Duodenal mucosa (tissue), 2 donors: ENCODE data around the gene CALN1.

Experiments
- H3K27ac ChIP-seq: one replicate; pipeline ENCODE4 v1.7.0; 2013; ENCODE audit warnings: low read depth, low read length
- H3K27me3 ChIP-seq, 2 donors: one replicate each; pipeline ENCODE4 v1.7.0; 2013; ENCODE audit warnings: low read length in 2 of 2, control low read depth in 1 of 2; ENCODE audit not compliant: insufficient read depth in 2 of 2, control insufficient read depth in 1 of 2
- H3K36me3 ChIP-seq, 2 donors: one replicate each; pipeline ENCODE4 v1.7.0; 2013; ENCODE audit warnings: low read length in 2 of 2, control low read depth in 1 of 2; ENCODE audit not compliant: insufficient read depth in 2 of 2, control insufficient read depth in 1 of 2
- H3K4me1 ChIP-seq, 2 donors: one replicate each; pipeline ENCODE4 v1.7.0; 2013; ENCODE audit warnings: low read length in 2 of 2, control low read depth in 1 of 2; ENCODE audit not compliant: insufficient read depth in 2 of 2, control insufficient read depth in 1 of 2
- H3K4me3 ChIP-seq, 2 donors: one replicate each; pipeline ENCODE4 v1.7.0; 2013; ENCODE audit warnings: low read length in 2 of 2, low read depth in 1 of 2
- H3K9ac ChIP-seq, 2 donors: one replicate each; pipeline ENCODE4 v1.7.0; 2013; ENCODE audit warnings: low read length in 2 of 2, low read depth in 1 of 2
- H3K9me3 ChIP-seq, 2 donors: one replicate each; pipeline ENCODE4 v1.7.0; 2013; ENCODE audit warnings: low read length in 2 of 2, control low read depth in 1 of 2; ENCODE audit not compliant: control insufficient read depth in 1 of 2

CALN1 gene

GRCh38 chr7:72163271-72163670, 248.9 kb downstream of the CALN1 start:
- no peaks in the 10 kb centered on the region for H3K4me1 ChIP-seq
- no peak overlapping the region for H3K9ac ChIP-seq
- peaks cover 0 to 21% of the 10 kb centered on the region in 2 donors for H3K9me3 ChIP-seq
- H3K27ac ChIP-seq, result no peak overlapping the region
- no peaks in the 10 kb centered on the region for H3K27me3 ChIP-seq
- H3K4me3 ChIP-seq, result no peak overlapping the region
- no peaks in the 10 kb centered on the region for H3K36me3 ChIP-seq

GRCh38 chr7:72161534-72161933, 250.6 kb downstream of the CALN1 start:
- Histone ChIP-seq H3K36me3 (no peaks in the 10 kb centered on the region), H3K4me1 (no peaks in the 10 kb centered on the region), H3K9ac (no peak overlapping the region), H3K27me3 (no peaks in the 10 kb centered on the region), H3K4me3 (no peak overlapping the region), H3K27ac (no peak overlapping the region), H3K9me3 (peaks cover 0 to 22% of the 10 kb centered on the region in 2 donors)

GRCh38 chr7:72159911-72160310, 252.2 kb downstream of the CALN1 start:
- peaks cover 5 to 26% of the 10 kb centered on the region in 2 donors for H3K9me3 ChIP-seq
- no peak overlapping the region for H3K9ac ChIP-seq
- H3K36me3 ChIP-seq, result no peaks in the 10 kb centered on the region
- H3K4me1 ChIP-seq, result no peaks in the 10 kb centered on the region
- no peak overlapping the region for H3K27ac ChIP-seq
- H3K27me3 ChIP-seq, result no peaks in the 10 kb centered on the region
- no peak overlapping the region for H3K4me3 ChIP-seq

- Histone ChIP-seq H3K9ac (no peak overlapping the region), H3K27me3 (no peaks in the 10 kb centered on the region), H3K4me1 (peaks cover 0 to 4% of the 10 kb centered on the region in 2 donors), H3K9me3 (peaks cover 18 to 27% of the 10 kb centered on the region in 2 donors), H3K36me3 (no peaks in the 10 kb centered on the region), H3K4me3 (no peak overlapping the region), H3K27ac (no peak overlapping the region)
Observed at GRCh38 chr7:72156671-72157070, 255.5 kb downstream of the CALN1 start.

GRCh38 chr7:72153132-72153512, 259.0 kb downstream of the CALN1 start:
- no peak overlapping the region for H3K27ac ChIP-seq
- H3K4me3 ChIP-seq, result no peak overlapping the region
- no peaks in the 10 kb centered on the region for H3K36me3 ChIP-seq
- H3K9me3 ChIP-seq, result peaks cover 20 to 26% of the 10 kb centered on the region in 2 donors
- peaks cover 0 to 4% of the 10 kb centered on the region in 2 donors for H3K4me1 ChIP-seq
- no peaks in the 10 kb centered on the region for H3K27me3 ChIP-seq
- no peak overlapping the region for H3K9ac ChIP-seq

- peaks cover 0 to 4% of the 10 kb centered on the region in 2 donors for H3K4me1 ChIP-seq
- no peaks in the 10 kb centered on the region for H3K36me3 ChIP-seq
- no peak overlapping the region for H3K4me3 ChIP-seq
- no peak overlapping the region for H3K27ac ChIP-seq
- H3K27me3 ChIP-seq, result no peaks in the 10 kb centered on the region
- peaks cover 20 to 26% of the 10 kb centered on the region in 2 donors for H3K9me3 ChIP-seq
- H3K9ac ChIP-seq, result no peak overlapping the region
Observed at GRCh38 chr7:72152161-72153131, 259.7 kb downstream of the CALN1 start.

- H3K4me3 ChIP-seq, result no peak overlapping the region
- peaks cover 8 to 10% of the 10 kb centered on the region in 2 donors for H3K9me3 ChIP-seq
- no peaks in the 10 kb centered on the region for H3K36me3 ChIP-seq
- no peaks in the 10 kb centered on the region for H3K27me3 ChIP-seq
- no peak overlapping the region for H3K9ac ChIP-seq
- no peak overlapping the region for H3K27ac ChIP-seq
- no peaks in the 10 kb centered on the region for H3K4me1 ChIP-seq
Observed at GRCh38 chr7:72140566-72140965, 271.6 kb downstream of the CALN1 start.

GRCh38 chr7:72127136-72127535, 285.0 kb downstream of the CALN1 start:
- H3K27me3 ChIP-seq, result no peaks in the 10 kb centered on the region
- no peak overlapping the region for H3K27ac ChIP-seq
- H3K9ac ChIP-seq, result no peak overlapping the region
- H3K36me3 ChIP-seq, result no peaks in the 10 kb centered on the region
- peaks cover 0 to 24% of the 10 kb centered on the region in 2 donors for H3K9me3 ChIP-seq
- H3K4me1 ChIP-seq, result no peaks in the 10 kb centered on the region
- H3K4me3 ChIP-seq, result no peak overlapping the region

GRCh38 chr7:72123913-72124312, 288.2 kb downstream of the CALN1 start:
- H3K4me1 ChIP-seq, result no peaks in the 10 kb centered on the region
- no peaks in the 10 kb centered on the region for H3K36me3 ChIP-seq
- H3K27ac ChIP-seq, result no peak overlapping the region
- H3K9me3 ChIP-seq, result peaks cover 0 to 12% of the 10 kb centered on the region in 2 donors
- no peak overlapping the region for H3K9ac ChIP-seq
- H3K27me3 ChIP-seq, result no peaks in the 10 kb centered on the region
- H3K4me3 ChIP-seq, result no peak overlapping the region

GRCh38 chr7:72118366-72118765, 293.8 kb downstream of the CALN1 start:
- H3K9me3 ChIP-seq, result peaks cover 0 to 2% of the 10 kb centered on the region in 2 donors
- no peaks in the 10 kb centered on the region for H3K4me1 ChIP-seq
- no peaks in the 10 kb centered on the region for H3K36me3 ChIP-seq
- H3K9ac ChIP-seq, result no peak overlapping the region
- no peaks in the 10 kb centered on the region for H3K27me3 ChIP-seq
- H3K27ac ChIP-seq, result no peak overlapping the region
- H3K4me3 ChIP-seq, result no peak overlapping the region
